ENCODE results near the gene CBLN4.

CBLN4 gene

DNA sequence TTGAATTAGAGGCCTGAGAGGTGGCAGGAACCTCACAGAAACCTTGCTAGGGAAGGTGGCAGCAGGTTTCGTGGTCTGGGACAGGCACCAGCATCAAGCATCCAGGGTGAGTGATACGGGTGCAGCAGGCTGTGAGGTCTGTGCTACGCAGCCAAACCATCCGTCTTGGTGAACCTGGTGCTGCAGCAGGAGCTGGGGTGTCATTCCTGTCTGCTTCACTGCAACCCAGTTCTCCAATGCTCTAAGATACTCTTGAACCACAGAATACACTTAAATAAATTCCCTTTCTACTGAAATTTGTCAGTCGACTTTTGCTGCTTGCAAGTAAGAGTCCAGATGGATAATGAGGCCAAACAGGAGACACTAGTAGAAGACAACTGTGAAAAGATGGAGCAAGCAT is 9.7 kb upstream of the CBLN4 start:
- POLR2A ChIA-PET = no interaction called here
- no peak for TF ChIP-seq CTCF (IDR thresholded peaks at IDR 0.05; ENCODE audit: insufficient read depth, low read length, missing control alignments)
- H3K4me3 ChIP-seq (ENCODE audit: low read depth, low read length) = no peak overlapping the region
- DNase-seq (ENCODE audit: low read depth, low spot score) = no peak
- CTCF ChIA-PET = no interaction called here

DNA sequence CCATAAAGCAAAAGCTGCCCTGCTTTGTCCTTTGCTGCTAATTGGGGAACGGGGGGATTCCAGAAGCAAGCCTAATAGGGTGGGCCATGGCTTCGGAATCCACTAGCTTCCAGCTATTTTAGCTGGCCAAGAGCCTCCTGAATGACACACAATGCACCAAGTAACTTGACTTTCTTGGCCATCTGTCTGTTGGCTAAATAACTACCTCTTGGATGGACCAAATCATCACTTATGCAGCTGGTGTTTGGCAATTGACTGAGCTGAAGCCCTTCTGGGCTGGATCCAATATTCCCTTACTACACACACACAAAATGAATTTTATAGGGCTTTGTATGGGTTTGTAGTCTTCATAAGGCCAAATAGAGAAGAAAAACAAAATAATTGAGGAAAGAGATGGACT is 8.8 kb upstream of the CBLN4 start:
- POLR2A ChIA-PET = no interaction called here
- DNase-seq (ENCODE audit: low read depth, low spot score) = no peak
- TF ChIP-seq CTCF (IDR thresholded peaks at IDR 0.05; ENCODE audit: insufficient read depth, low read length, missing control alignments) = no peak
- H3K4me3 ChIP-seq (ENCODE audit: low read depth, low read length) = no peak overlapping the region
- CTCF ChIA-PET = no interaction called here

DNA sequence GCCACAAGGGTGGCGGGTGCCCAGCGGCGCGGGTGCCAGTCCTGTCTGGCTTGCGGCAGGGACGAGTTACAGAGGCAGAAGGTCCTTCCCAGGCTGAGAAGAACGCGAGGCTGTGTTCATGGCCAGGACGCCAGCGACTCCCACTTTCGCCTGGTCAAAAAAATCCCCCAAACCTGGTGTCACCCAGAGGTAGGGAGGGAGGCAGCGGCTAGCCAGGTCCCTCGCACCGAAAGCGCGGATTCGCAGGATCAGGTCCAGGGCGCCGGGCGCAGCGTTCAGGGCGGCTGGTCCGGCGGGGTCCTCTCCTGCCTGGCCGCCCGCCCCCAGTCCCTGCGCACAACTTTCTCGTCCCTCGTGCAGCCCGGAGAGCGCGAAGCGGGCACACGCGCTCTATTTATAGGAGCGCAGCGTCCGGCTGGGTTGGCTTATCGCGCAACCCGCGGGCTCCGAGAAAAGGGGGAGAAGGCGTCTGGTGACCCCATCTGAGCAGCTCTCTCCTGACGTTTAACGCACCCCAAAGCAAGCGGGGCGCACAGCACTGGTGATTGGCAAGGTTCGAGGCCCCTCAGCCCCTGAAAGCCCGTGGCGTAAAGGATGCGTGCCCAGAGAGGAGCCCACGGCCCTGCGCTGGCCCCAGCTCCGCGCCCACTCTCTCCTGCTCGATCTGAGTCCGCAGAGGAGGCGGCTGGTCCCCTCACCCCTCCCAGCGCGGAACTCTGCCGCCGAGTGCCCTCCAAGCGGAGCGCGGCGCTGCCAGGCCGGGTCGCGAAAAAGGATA is 519 bp downstream of the CBLN4 start:
- no peak for DNase-seq (ENCODE audit: low read depth, low spot score)
- ChIA-PET CTCF (no interaction called here), POLR2A (no interaction called here)
- no peak for TF ChIP-seq CTCF (IDR thresholded peaks at IDR 0.05; ENCODE audit: insufficient read depth, low read length, missing control alignments)
- no peak overlapping the region for H3K4me3 ChIP-seq (ENCODE audit: low read depth, low read length)

GRCh38 chr20:56004007-56004406 is 1.3 kb downstream of the CBLN4 start:
- ChIA-PET POLR2A (no interaction called here), CTCF (no interaction called here)
- H3K4me3 ChIP-seq (ENCODE audit: low read depth, low read length) = no peak overlapping the region
- no peak for TF ChIP-seq CTCF (IDR thresholded peaks at IDR 0.05; ENCODE audit: insufficient read depth, low read length, missing control alignments)
- DNase-seq (ENCODE audit: low read depth, low spot score) = no peak

DNA sequence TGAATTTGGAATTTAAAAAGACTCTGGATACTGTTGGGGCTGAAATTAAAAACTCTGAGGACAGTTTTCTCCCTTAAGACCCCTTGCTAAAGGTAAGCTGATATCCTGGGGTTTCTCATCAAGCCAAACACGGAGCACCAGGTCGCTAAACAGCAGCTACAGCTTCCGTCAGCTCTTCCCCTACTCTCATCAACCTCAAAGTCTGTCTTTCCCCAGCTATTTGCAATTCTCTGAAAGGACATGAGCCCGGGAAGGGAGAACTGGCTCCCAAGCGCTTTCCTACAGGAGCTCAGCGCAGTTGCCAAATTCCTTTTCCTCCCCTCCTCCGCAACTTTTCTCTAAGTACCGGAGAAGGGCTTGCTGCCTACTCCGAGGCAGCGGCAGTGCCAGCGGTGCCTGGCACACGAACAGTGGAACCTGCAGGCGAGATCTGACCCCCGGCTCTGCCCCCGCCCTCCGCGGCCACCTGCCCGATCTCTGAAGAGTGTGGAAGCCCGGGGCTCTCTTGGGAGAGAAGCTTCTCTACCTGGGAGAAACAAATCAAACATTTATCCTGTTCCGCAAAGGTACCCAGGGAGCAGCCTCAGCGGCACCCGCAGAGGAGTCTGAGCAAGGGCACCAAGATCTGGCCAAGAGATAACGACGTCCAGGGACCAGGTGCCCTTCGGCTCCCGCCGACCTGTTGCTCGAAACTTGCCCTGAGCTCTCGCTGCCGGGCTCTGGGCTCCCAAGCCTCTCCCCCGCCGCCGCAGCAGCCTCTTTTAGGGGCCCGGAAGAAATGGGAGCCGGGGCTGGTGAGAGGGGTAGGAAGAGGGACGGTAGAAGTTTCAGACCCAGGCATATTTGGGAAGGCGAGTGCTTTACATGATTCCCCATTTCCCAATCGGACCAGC is 2.2 kb downstream of the CBLN4 start:
- no peak overlapping the region for H3K4me3 ChIP-seq (ENCODE audit: low read depth, low read length)
- DNase-seq (ENCODE audit: low read depth, low spot score) = no peak
- ChIA-PET POLR2A (no interaction called here), CTCF (no interaction called here)
- TF ChIP-seq CTCF (IDR thresholded peaks at IDR 0.05; ENCODE audit: insufficient read depth, low read length, missing control alignments) = no peak

DNA sequence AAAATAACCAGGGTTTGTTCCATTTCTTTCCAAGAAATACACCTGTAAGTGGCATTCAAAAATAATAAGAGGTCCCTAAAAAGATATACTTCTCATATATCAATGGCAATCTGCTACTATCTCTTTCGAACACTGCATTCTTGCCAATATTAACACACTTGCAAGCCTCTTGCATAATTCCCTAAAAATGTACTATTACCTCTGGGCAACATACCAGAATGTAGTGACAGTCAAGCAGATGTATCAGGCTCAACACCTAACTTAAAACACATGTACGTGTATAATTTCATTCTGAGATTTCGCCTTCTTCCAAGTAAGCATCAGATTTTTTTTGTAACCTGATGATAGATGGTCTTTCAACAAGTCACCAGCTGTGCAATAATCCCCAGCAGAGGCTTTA is 3.4 kb downstream of the CBLN4 start:
- CTCF ChIA-PET = no interaction called here
- no peak overlapping the region for H3K4me3 ChIP-seq (ENCODE audit: low read depth, low read length)
- no peak for DNase-seq (ENCODE audit: low read depth, low spot score)
- POLR2A ChIA-PET = no interaction called here
- TF ChIP-seq CTCF (IDR thresholded peaks at IDR 0.05; ENCODE audit: insufficient read depth, low read length, missing control alignments) = no peak

Data from AG04449 (cell line).